ENCODE measurements around the gene TENT4B.

Gene TENT4B

GRCh38 chr16:50257876-50258275, 104.8 kb downstream of the TENT4B start:
- DNase-seq (ENCODE audit: low read depth): no peak

- no peak for DNase-seq (ENCODE audit: low read depth)
Observed at GRCh38 chr16:50259334-50260205, 106.5 kb downstream of the TENT4B start.

GRCh38 chr16:50260206-50261159, 107.4 kb downstream of the TENT4B start:
- no peak for DNase-seq (ENCODE audit: low read depth)

DNA sequence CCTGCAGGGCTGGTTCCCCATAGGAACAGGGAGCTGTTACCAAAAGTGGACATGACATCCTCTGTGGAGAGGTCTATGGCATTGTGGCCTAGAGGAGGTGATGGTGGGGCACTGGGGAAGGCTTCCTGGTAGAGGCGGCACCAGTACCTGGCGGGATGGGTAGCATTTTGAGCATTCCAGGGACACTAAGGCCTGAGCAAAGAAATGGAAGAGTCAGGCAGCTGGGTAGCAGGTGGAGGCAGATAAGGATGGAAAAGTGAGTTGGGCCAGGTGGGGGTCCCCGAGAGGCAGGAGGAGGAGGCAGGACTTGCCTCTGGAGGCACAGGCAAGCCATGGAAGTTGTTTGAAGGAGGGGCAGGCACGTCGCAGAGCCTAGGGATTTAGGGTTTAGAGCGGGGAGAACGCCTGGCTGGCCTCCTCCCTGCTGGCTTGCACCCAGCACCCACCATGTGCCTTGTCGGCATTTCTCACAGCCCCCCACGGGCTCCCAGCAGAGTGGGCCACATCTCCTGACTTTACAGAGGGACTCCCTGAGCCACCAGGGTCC, 108.1 kb downstream of the TENT4B start:
- no peak for DNase-seq (ENCODE audit: low read depth)

DNA sequence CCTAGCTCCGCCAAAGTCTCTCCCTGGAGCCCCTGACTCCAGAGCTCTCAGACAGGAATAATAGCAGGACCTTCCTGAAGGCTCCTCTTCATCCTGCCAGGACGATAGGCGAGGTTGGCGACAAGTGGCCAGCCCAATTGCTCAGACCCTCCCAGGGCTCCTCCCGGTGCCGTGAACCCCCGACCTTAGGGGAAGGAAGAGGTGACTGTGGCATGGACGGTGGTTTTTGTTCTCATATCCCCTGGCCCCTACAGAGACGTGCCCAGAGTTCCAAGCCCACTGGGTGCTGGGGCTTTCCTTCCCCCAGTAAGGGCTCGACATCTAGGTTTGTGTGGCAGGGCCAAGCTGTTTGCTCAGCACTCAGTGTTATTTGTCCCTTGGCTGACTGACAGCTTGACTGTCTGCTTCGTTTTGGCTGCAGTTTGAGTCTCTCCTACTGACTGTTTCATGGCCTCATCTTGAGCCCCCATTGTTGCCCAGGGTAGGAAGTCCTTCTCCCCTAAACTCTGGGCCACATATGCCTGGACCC, 108.7 kb downstream of the TENT4B start:
- no peak for DNase-seq (ENCODE audit: low read depth)

DNA sequence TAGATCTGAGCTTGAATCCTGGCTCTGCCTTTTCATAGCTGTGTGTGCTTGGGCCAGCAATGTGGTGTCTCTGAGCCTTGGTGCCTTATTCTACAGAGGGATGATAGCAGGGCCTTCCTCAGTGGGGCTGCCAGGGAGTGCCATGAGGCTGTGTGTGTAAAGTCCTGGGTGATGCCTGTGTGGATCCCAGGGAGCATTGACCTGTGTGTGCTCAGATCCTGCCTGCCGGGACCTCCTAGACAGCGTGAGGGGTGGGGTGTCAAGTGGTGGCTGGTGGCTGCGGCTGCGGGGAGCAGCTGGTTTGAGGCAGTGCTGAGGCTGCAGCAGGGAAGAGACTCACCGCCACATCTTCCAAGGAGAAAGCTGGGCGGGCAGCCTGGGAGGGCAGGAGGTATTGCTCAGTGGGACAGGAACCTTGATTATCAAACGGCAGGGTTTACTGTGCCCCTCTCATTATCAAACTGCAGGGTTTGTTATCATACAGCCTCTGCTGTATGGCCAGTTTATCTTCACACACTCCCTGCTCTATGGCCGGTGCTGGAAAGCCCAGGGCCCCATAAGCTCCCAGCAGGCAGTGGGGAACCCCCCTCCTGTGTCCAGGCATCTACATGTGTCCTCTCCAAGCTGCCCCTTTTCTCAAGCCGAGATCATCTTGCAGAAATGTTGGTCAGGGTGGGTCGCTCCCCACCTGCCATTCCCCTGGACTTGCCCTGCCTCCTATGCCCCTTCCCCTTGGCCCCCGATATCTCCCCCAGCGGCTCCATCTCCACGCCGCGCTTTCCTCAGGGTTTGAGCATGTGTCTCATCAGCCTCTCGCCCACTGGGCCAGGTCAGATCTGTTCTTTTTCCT, 110.2 kb downstream of the TENT4B start:
- no peak for DNase-seq (ENCODE audit: low read depth)

DNA sequence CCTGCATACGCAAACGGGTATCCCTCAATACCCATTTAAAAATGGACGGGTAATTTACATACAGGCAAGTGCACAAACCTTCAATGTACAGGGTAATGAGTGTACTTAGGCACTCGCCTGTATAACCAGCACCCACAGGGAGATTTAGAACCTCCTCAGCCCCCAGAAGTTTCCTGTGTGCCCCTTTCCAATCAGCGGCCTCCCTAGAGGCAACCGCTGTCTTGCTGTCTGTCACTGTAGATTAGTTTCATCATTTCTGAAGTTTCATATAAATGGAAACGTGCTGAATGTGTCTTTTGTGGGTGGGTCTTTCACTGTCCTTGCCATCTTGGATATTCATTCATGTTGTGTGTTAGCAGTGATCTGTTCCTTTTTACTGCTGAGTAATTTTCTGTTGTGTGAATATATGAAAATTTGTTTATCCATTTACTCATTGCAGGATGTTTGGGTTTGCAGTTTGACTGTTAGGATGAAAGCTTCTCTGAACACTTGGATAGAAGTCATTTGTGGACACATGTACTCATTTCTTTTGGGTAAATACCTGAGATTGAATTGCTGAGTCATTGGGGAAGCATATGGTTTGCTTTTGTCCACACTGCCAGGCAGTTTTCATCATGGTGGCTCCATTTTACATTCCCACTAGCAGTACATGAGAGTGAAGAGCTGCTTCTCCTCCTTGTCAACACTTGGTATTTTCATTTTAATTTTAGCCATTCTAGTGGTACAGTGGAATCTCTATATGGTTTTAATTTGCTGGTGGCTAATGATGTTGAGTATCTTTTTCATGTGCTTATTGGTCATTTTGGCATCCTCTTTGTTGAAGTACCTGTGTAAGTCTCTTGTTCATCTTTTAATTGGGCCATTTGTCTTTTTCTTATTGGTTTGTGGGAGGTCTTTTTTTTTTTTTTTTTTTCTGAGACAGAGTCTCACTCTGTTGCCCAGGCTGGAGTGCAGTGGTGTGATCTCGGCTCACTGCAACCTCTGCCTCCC, 111.1 kb downstream of the TENT4B start:
- peak; percentile 61 for DNase-seq (ENCODE audit: low read depth)

GRCh38 chr16:50265260-50265659, 112.2 kb downstream of the TENT4B start:
- peak; percentile 56 for DNase-seq (ENCODE audit: low read depth)

DNA sequence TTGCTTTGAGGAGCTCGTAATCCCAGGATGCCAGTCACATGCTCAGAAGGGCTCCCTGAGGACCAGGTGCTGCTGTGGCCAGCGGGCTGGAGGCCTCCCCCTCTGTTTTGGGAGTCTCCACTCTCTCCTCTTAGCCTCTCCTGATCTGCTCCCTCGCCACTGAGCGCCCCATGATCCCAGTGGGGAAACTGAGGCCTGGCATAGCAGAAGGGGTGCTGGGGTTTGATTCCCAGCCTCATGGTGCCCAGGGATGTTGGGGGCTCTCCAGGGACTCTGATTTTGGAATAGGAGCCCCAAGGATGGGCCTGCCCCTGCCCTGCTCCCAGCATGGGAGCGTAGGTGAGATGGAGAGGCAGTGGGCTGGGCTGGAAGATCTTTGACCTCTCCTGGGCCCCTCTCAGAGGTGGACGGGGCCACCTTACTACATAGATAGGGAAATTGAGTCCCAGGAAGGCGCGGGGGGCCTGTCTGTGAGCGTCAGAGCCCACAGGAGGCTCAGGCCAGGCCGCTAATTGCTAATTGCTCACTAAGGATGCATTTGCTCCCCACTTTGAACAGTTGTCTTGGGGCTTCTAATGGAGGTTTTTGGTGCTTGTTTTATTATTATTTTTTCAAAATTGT, 112.7 kb downstream of the TENT4B start:
- no peak for DNase-seq (ENCODE audit: low read depth)

GRCh38 chr16:50266337-50267091, 113.4 kb downstream of the TENT4B start, which contains the start of gene ADCY7:
Gene ADCY7, plus strand, starts transcription at chr16:50266551. Its CDS starts 21,629 bp downstream, at chr16:50288180.
- peak; percentile 92 for DNase-seq (ENCODE audit: low read depth)

GRCh38 chr16:50267151-50267631, 114.1 kb downstream of the TENT4B start:
- peak; percentile 26 for DNase-seq (ENCODE audit: low read depth)

GRCh38 chr16:50267651-50268050, 114.5 kb downstream of the TENT4B start:
- no peak for DNase-seq (ENCODE audit: low read depth)

DNA sequence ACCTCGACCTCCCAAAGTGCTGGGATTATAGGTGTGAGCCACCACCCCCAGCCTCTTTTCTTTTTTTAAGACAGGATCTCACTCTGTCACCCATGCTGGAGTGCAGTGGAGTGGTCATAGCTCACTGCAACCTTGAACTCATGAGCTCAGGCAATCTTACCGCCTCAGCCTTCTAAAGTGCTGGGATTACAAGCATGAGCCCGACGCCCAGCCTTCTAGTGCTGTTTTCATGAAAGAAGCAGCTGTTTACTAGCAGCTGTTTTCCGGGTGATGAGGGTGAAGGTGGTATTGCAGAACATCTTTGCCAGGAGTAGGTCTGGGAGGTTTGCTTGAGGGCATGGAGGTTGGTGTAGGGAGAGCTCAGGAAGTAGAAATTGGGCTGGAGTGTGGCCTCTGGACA, 115.2 kb downstream of the TENT4B start:
- DNase-seq (ENCODE audit: low read depth): no peak

GRCh38 chr16:50269061-50269705, 116.1 kb downstream of the TENT4B start:
- no peak for DNase-seq (ENCODE audit: low read depth)

GRCh38 chr16:50269769-50270509, 116.8 kb downstream of the TENT4B start:
- no peak for DNase-seq (ENCODE audit: low read depth)

GRCh38 chr16:50270510-50271147, 117.5 kb downstream of the TENT4B start:
- DNase-seq (ENCODE audit: low read depth): no peak
